Mononuclear cell (primary cell): ENCODE data around the gene ZMIZ1. TPM values are rescaled to one million over a fixed set of nuclear protein-coding genes. Genes with fewer than 3 reads are reported as not detected.

Experiments used
- H3K27me3 ChIP-seq: 2 replicates; pipeline ENCODE4 v1.6.0; 2011; ENCODE audit warnings: low read length, control low read depth; ENCODE audit not compliant: insufficient read depth
- H3K4me1 ChIP-seq: 2 replicates; pipeline ENCODE4 v1.5.1; 2011; ENCODE audit warnings: mild to moderate bottlenecking, low read length, control low read depth; ENCODE audit not compliant: insufficient read depth
- H3K4me3 ChIP-seq: 2 replicates; pipeline ENCODE4 v1.5.1; 2011; ENCODE audit warnings: mild to moderate bottlenecking, low read length, moderate library complexity
- H3K9me3 ChIP-seq: 2 replicates; pipeline ENCODE4 v1.5.1; 2011; ENCODE audit warnings: low read depth, mild to moderate bottlenecking, control low read depth, low read length
- total RNA-seq: library from RNA; depleted of rRNA; stranded (reverse); fragments of >200 nt; gene quantifications from one replicate; pipeline ENCODE4 v1.2.3, GENCODE V29; 2012

Gene ZMIZ1
- total RNA-seq, 1 donor = 26.2 TPM

DNA sequence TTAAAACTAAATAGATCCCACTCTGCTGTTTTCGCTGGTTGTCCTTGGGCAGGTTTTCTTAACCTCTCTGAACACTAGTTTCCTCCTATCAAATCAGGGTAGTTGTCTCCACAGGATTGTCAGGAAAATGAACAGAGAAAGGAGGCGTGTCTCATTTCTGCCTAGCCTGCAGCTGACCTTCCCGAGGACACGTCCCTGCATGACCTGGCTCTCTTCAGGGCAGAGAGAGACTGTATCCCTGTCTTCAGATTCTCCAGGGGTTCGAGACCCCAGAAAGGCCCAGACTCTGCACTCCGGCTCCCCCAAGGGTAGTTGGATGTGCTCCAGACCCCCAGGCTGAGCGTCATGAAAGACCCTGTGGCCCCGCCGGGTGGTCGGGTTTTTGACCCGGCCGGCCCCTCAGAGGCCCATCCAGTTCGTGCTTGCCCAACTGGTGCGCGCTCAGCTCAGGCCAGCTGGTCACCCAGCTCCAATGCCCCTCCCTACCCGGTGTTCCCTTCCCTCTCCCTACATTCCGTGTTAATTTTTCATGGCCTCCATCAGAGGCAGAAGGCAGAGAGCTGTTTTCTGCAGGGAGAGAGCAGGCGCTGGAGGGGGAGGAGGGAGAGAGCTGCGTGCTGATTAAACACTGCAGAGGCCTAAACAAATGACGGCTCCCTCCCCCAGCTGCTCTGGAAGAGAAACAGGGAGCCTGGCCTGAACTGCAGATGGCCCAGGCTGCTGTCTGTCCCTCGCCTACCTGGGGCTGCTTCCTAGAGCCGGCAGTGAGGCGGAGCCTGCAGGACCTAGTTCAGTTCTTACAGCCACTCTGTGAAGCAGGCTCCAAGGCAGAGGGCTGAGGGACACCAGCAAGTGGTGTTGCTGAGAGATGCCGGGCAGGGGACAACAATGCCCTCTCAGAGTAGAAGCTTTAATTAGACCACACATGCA is 192.3 kb downstream of the ZMIZ1 start:
- Histone ChIP-seq H3K27me3 (no peaks in the 10 kb centered on the region), H3K9me3 (no peaks in the 10 kb centered on the region), H3K4me1 (peaks cover 19% of the 10 kb centered on the region), H3K4me3 (no peak overlapping the region)

DNA sequence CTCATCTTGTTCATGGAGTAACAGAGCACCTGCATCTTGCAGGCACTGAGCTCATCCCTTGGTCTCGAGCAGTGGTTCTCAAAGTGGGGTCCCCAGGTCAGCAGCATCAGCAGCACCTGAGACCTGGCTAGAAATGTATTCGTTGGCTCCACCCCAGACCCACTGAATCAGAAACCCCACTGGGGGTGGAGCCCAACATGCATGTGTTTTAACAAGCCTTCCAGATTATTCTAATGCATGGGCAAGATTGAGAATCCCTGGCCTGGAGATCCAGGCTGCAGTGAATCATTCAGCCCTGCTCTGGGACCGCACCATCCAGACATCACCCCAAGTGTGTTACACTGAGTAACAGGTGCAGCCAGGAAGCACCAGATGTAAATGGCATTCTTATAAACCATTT is 193.4 kb downstream of the ZMIZ1 start:
- peaks cover 29% of the 10 kb centered on the region for H3K4me1 ChIP-seq
- H3K9me3 ChIP-seq = no peaks in the 10 kb centered on the region
- no peak overlapping the region for H3K4me3 ChIP-seq
- no peaks in the 10 kb centered on the region for H3K27me3 ChIP-seq

- Histone ChIP-seq H3K9me3 (no peaks in the 10 kb centered on the region), H3K4me3 (no peak overlapping the region), H3K4me1 (peaks cover 39% of the 10 kb centered on the region), H3K27me3 (no peaks in the 10 kb centered on the region)
These were observed 194.4 kb downstream of the ZMIZ1 start for GRCh38 chr10:79262959-79263746.

GRCh38 chr10:79263939-79264338 is 195.2 kb downstream of the ZMIZ1 start:
- Histone ChIP-seq H3K4me1 (peaks cover 47% of the 10 kb centered on the region), H3K9me3 (no peaks in the 10 kb centered on the region), H3K4me3 (no peak overlapping the region), H3K27me3 (no peaks in the 10 kb centered on the region)

DNA sequence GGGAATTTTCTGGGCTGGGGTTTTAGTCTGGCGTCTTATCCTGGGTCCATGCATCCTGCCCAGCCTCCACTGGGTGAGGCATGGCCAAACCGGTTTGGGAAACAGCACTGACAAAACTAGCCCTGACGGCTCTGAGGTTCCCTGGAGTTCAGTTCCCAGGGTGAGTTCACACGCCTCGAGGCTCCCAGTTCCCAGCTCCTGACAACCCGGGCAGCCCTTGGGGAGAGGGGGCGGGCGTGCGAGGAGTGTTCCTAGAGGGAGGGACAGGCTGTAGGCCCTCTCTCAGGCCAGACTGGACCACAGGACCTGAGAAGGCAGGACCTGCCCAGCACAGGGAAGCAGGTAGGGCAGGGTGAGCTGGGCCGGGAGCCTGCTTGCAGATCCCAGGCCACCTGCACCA is 196.2 kb downstream of the ZMIZ1 start:
- H3K9me3 ChIP-seq = no peaks in the 10 kb centered on the region
- H3K4me3 ChIP-seq = no peak overlapping the region
- H3K4me1 ChIP-seq = peaks cover 57% of the 10 kb centered on the region
- H3K27me3 ChIP-seq = no peaks in the 10 kb centered on the region

DNA sequence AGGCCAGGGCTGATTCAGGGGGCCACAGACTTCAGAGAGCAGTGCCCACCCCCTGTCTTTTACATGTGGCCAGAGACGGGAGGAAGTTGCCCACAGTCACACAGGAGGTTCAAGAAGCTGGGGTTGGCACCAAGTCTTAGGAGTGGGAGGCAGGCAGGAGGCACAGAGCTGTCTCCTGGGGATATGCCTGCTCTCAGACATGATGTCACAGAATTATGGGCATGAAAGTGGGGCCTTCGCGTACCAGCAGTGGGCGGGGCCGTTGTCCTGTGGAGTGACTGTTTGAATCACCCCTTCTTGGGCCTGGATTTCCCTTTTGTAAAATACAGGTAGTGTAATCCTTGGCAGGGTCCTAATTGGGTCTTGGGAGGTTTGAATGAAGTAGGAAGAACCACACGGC is 197.3 kb downstream of the ZMIZ1 start:
- H3K4me1 ChIP-seq = peaks cover 69% of the 10 kb centered on the region
- H3K27me3 ChIP-seq = no peaks in the 10 kb centered on the region
- no peak overlapping the region for H3K4me3 ChIP-seq
- no peaks in the 10 kb centered on the region for H3K9me3 ChIP-seq

GRCh38 chr10:79266543-79267312 is 198.0 kb downstream of the ZMIZ1 start:
- peaks cover 75% of the 10 kb centered on the region for H3K4me1 ChIP-seq
- H3K27me3 ChIP-seq = no peaks in the 10 kb centered on the region
- H3K9me3 ChIP-seq = no peaks in the 10 kb centered on the region
- no peak overlapping the region for H3K4me3 ChIP-seq

- Histone ChIP-seq H3K27me3 (no peaks in the 10 kb centered on the region), H3K9me3 (no peaks in the 10 kb centered on the region), H3K4me3 (no peak overlapping the region), H3K4me1 (peaks cover 74% of the 10 kb centered on the region)
These were observed 198.7 kb downstream of the ZMIZ1 start for GRCh38 chr10:79267499-79267898.

DNA sequence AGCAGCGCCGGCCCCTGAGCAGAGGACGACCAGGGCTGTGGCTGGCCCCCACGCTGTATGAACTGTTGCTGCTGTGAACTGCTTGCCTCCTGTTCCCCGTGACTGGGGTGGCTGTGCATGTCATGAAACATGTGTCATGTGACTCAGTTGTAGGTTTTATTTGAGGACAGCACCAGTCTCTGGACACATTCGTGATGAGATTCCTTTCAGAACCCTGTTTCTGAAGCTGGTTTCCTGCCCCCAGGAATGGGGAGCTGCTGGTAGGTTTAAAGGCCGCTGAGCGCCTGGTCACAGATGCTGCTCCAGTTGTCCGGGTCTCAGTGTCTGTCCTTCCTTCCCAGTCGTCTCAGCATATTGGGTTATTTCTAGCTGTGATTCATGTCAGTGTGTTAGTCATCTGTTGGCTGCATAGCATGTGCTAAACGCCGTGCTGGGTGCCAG is 199.4 kb downstream of the ZMIZ1 start:
- no peaks in the 10 kb centered on the region for H3K27me3 ChIP-seq
- H3K9me3 ChIP-seq = no peaks in the 10 kb centered on the region
- no peak overlapping the region for H3K4me3 ChIP-seq
- peaks cover 76% of the 10 kb centered on the region for H3K4me1 ChIP-seq

DNA sequence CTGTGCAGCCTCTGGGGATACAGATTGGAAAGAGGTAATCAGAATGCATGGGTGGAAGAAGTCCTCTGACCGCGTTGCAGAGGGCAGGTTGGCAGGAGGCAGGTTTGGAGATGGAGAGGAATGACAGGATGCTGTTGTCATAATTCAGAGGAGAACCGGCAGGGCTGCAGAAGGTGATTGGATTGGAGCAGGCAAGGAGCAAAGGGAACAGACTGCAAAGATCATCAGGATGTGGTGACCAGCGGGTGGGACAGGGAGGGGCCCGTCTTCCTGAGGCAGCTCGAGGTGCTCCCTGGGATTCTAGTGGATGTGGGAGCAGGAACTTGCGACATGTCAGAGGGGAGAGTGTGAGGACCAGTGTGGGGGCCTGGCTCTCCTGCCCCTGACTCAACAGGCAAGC is 200.0 kb downstream of the ZMIZ1 start:
- peaks cover 82% of the 10 kb centered on the region for H3K4me1 ChIP-seq
- no peaks in the 10 kb centered on the region for H3K27me3 ChIP-seq
- no peaks in the 10 kb centered on the region for H3K9me3 ChIP-seq

DNA sequence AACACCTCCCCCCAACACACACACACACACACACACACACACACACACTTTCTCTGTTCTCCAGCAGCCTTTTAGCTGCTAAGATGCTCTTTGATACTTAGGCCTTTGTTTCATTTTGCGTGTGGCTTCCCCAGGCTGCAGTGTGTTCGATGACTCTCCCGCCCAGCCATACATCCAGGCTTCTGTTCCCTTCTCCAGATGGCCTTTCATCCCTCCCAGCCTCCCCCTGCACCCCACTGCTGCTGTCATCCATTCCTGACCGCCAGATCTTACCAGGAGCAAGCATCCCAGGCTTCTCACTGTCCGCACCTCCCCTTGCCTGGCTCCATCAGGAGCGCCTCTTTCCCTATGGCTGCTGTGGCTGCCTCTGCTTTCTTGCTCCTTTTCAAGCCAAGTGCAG is 200.7 kb downstream of the ZMIZ1 start:
- no peaks in the 10 kb centered on the region for H3K27me3 ChIP-seq

More for the DNA sequence above, 200.0 kb downstream of the ZMIZ1 start:
- no peak overlapping the region for H3K4me3 ChIP-seq

GRCh38 chr10:79269969-79270368 is 201.2 kb downstream of the ZMIZ1 start:
- Histone ChIP-seq H3K4me3 (no peak overlapping the region), H3K4me1 (peaks cover 93% of the 10 kb centered on the region), H3K9me3 (no peaks in the 10 kb centered on the region), H3K27me3 (no peaks in the 10 kb centered on the region)

More for the DNA sequence above, 200.7 kb downstream of the ZMIZ1 start:
- Histone ChIP-seq H3K9me3 (no peaks in the 10 kb centered on the region), H3K4me1 (peaks cover 89% of the 10 kb centered on the region), H3K4me3 (no peak overlapping the region)

GRCh38 chr10:79270466-79271246 is 201.9 kb downstream of the ZMIZ1 start:
- no peak overlapping the region for H3K4me3 ChIP-seq
- H3K27me3 ChIP-seq = no peaks in the 10 kb centered on the region
- H3K9me3 ChIP-seq = no peaks in the 10 kb centered on the region
- H3K4me1 ChIP-seq = peaks cover 86% of the 10 kb centered on the region

- H3K27me3 ChIP-seq = no peaks in the 10 kb centered on the region
- H3K4me1 ChIP-seq = peaks cover 69% of the 10 kb centered on the region
- no peaks in the 10 kb centered on the region for H3K9me3 ChIP-seq
- H3K4me3 ChIP-seq = no peak overlapping the region
These were observed 203.6 kb downstream of the ZMIZ1 start for GRCh38 chr10:79272353-79272752.
